UCSD-AML1 (cell line): ENCODE data around the gene DCAF6.

Experiments used
- DNase-seq: peaks from one replicate; lab custom pipeline; 2025; ENCODE audit not compliant: unreplicated experiment; lab: John Stamatoyannopoulos, UW

Gene DCAF6

GRCh38 chr1:167964646-167965045 lies 28.2 kb downstream of the DCAF6 start:
- DNase-seq = no peak

GRCh38 chr1:167966050-167966449 lies 29.6 kb downstream of the DCAF6 start:
- no peak for DNase-seq

GRCh38 chr1:167968569-167968968 lies 32.1 kb downstream of the DCAF6 start:
- no peak for DNase-seq

GRCh38 chr1:167973832-167974231 lies 37.3 kb downstream of the DCAF6 start:
- DNase-seq = no peak

- DNase-seq = no peak
Measured at GRCh38 chr1:167974698-167975097, 38.2 kb downstream of the DCAF6 start.

GRCh38 chr1:167977245-167977644 lies 40.8 kb downstream of the DCAF6 start:
- no peak for DNase-seq

GRCh38 chr1:167981933-167982332 lies 45.5 kb downstream of the DCAF6 start:
- DNase-seq = no peak

GRCh38 chr1:167983797-167984420 lies 47.4 kb downstream of the DCAF6 start:
- DNase-seq = no peak

GRCh38 chr1:167984886-167985489 lies 48.5 kb downstream of the DCAF6 start:
- peak; percentile 8 for DNase-seq

GRCh38 chr1:167987174-167987573 lies 50.7 kb downstream of the DCAF6 start:
- DNase-seq = no peak

- no peak for DNase-seq
Measured at GRCh38 chr1:167991546-167991945, 55.1 kb downstream of the DCAF6 start.

GRCh38 chr1:167993720-167994119 lies 57.2 kb downstream of the DCAF6 start:
- no peak for DNase-seq

GRCh38 chr1:167994560-167994959 lies 58.1 kb downstream of the DCAF6 start:
- no peak for DNase-seq

- no peak for DNase-seq
Measured at GRCh38 chr1:167995038-167995437, 58.6 kb downstream of the DCAF6 start.

- DNase-seq = no peak
Measured at GRCh38 chr1:167996266-167996665, 59.8 kb downstream of the DCAF6 start.

- DNase-seq = no peak
Measured at GRCh38 chr1:167997037-167997575, 60.6 kb downstream of the DCAF6 start.

- DNase-seq = no peak
Measured at GRCh38 chr1:167999877-168000276, 63.4 kb downstream of the DCAF6 start.

GRCh38 chr1:168000656-168001055 lies 64.2 kb downstream of the DCAF6 start:
- no peak for DNase-seq

GRCh38 chr1:168001213-168001612 lies 64.7 kb downstream of the DCAF6 start:
- DNase-seq = no peak

GRCh38 chr1:168004531-168004930 lies 68.0 kb downstream of the DCAF6 start:
- no peak for DNase-seq

GRCh38 chr1:168005529-168005928 lies 69.0 kb downstream of the DCAF6 start:
- DNase-seq = no peak

GRCh38 chr1:168007691-168008090 lies 71.2 kb downstream of the DCAF6 start:
- no peak for DNase-seq

GRCh38 chr1:168008595-168008994 lies 72.1 kb downstream of the DCAF6 start:
- no peak for DNase-seq
